ENCODE results near the gene MAFF.

Gene MAFF

GRCh38 chr22:38228873-38229740, 27.3 kb downstream of the MAFF start:
- H3K9me3 ChIP-seq (ENCODE audit: control insufficient read depth, low read length): no peaks in the 10 kb centered on the region
- no peak overlapping the region for H3K4me3 ChIP-seq (ENCODE audit: insufficient read depth in 1 of 2, low read depth in 1 of 2, low read length in 2 of 2)
- peak overlapping the region; percentile 44 for H4K91ac ChIP-seq (ENCODE audit: low read length)
- peaks cover 34% of the 10 kb centered on the region for H3K79me1 ChIP-seq (replicated peaks; ENCODE audit: low read length, poor library complexity, severe bottlenecking)
- H3K4ac ChIP-seq (ENCODE audit: low read depth in 1 of 2, low read length in 2 of 2): no peak overlapping the region
- H2BK120ac ChIP-seq (ENCODE audit: low read depth, low read length): no peak overlapping the region
- no peak overlapping the region for H2BK15ac ChIP-seq (ENCODE audit: low read depth, poor library complexity, severe bottlenecking)
- no peak overlapping the region for H2BK5ac ChIP-seq (ENCODE audit: low read depth, low read length, poor library complexity, severe bottlenecking)
- H4K8ac ChIP-seq (ENCODE audit: low read length): no peak overlapping the region
- H2AK5ac ChIP-seq (ENCODE audit: low read length, severe bottlenecking): no peak overlapping the region
- no peak overlapping the region for H3K4me2 ChIP-seq (ENCODE audit: low read length, poor library complexity, severe bottlenecking)
- peak overlapping the region; percentile 83 for H3K9ac ChIP-seq (ENCODE audit: low read length)
- peak overlapping the region; percentile 49 to 82 for H2BK12ac ChIP-seq (ENCODE audit: low read length in 2 of 2)
- H3K14ac ChIP-seq (ENCODE audit: low read length in 2 of 2): no peak overlapping the region
- H3K4me1 ChIP-seq (ENCODE audit: control insufficient read depth, insufficient read depth, low read depth, low read length): peaks cover 13% of the 10 kb centered on the region
- H3K27ac ChIP-seq (ENCODE audit: low read length, poor library complexity, severe bottlenecking): no peak overlapping the region
- no peak overlapping the region for H3K23ac ChIP-seq (ENCODE audit: low read length in 2 of 2)
- H3K18ac ChIP-seq (ENCODE audit: low read depth in 1 of 2, low read length in 2 of 2): peak overlapping the region; percentile 61 to 78
- H3K36me3 ChIP-seq (ENCODE audit: control insufficient read depth in 1 of 2, insufficient read depth in 2 of 2, low read depth in 1 of 2, low read length in 2 of 2): peaks cover 77 to 88% of the 10 kb centered on the region in 2 experiments
- H3K27me3 ChIP-seq (ENCODE audit: control insufficient read depth in 1 of 2, insufficient read depth in 1 of 2, low read length in 2 of 2): no peaks in the 10 kb centered on the region
- no peak overlapping the region for H2AFZ ChIP-seq (ENCODE audit: low read depth, low read length)
- DNase-seq: no peak
- WGBS: 84% methylated on average over 12 of the region's 14 CpGs

- peaks cover 79 to 89% of the 10 kb centered on the region in 2 experiments for H3K36me3 ChIP-seq (ENCODE audit: control insufficient read depth in 1 of 2, insufficient read depth in 2 of 2, low read depth in 1 of 2, low read length in 2 of 2)
- H3K27me3 ChIP-seq (ENCODE audit: control insufficient read depth in 1 of 2, insufficient read depth in 1 of 2, low read length in 2 of 2): no peaks in the 10 kb centered on the region
- no peak overlapping the region for H2AK5ac ChIP-seq (ENCODE audit: low read length, severe bottlenecking)
- WGBS: 83% methylated on average over 14 of the region's 15 CpGs
- peaks cover 11% of the 10 kb centered on the region for H3K4me1 ChIP-seq (ENCODE audit: control insufficient read depth, insufficient read depth, low read depth, low read length)
- H2BK120ac ChIP-seq (ENCODE audit: low read depth, low read length): no peak overlapping the region
- H4K8ac ChIP-seq (ENCODE audit: low read length): peak overlapping the region; percentile 35
- H3K4me3 ChIP-seq (ENCODE audit: insufficient read depth in 1 of 2, low read depth in 1 of 2, low read length in 2 of 2): no peak overlapping the region
- H3K23ac ChIP-seq (ENCODE audit: low read length in 2 of 2): peak overlapping the region in 1 of 2 experiments; percentile 53
- H2BK15ac ChIP-seq (ENCODE audit: low read depth, poor library complexity, severe bottlenecking): no peak overlapping the region
- peak overlapping the region in 1 of 2 experiments; percentile 81 for H3K18ac ChIP-seq (ENCODE audit: low read depth in 1 of 2, low read length in 2 of 2)
- peaks cover 43% of the 10 kb centered on the region for H3K79me1 ChIP-seq (replicated peaks; ENCODE audit: low read length, poor library complexity, severe bottlenecking)
- no peak overlapping the region for H3K4me2 ChIP-seq (ENCODE audit: low read length, poor library complexity, severe bottlenecking)
- no peak overlapping the region for H4K91ac ChIP-seq (ENCODE audit: low read length)
- H3K4ac ChIP-seq (ENCODE audit: low read depth in 1 of 2, low read length in 2 of 2): no peak overlapping the region
- H2BK5ac ChIP-seq (ENCODE audit: low read depth, low read length, poor library complexity, severe bottlenecking): no peak overlapping the region
- DNase-seq: peak; percentile 58
- H2AFZ ChIP-seq (ENCODE audit: low read depth, low read length): no peak overlapping the region
- H3K14ac ChIP-seq (ENCODE audit: low read length in 2 of 2): peak overlapping the region in 1 of 2 experiments; percentile 83
- H3K9ac ChIP-seq (ENCODE audit: low read length): no peak overlapping the region
- no peak overlapping the region for H3K27ac ChIP-seq (ENCODE audit: low read length, poor library complexity, severe bottlenecking)
- no peaks in the 10 kb centered on the region for H3K9me3 ChIP-seq (ENCODE audit: control insufficient read depth, low read length)
- H2BK12ac ChIP-seq (ENCODE audit: low read length in 2 of 2): no peak overlapping the region
Measured at GRCh38 chr22:38230108-38230825, 28.5 kb downstream of the MAFF start.

- H2BK15ac ChIP-seq (ENCODE audit: low read depth, poor library complexity, severe bottlenecking): no peak overlapping the region
- H3K4me1 ChIP-seq (ENCODE audit: control insufficient read depth, insufficient read depth, low read depth, low read length): peaks cover 11% of the 10 kb centered on the region
- no peak overlapping the region for H2BK5ac ChIP-seq (ENCODE audit: low read depth, low read length, poor library complexity, severe bottlenecking)
- peaks cover 48% of the 10 kb centered on the region for H3K79me1 ChIP-seq (replicated peaks; ENCODE audit: low read length, poor library complexity, severe bottlenecking)
- no peak overlapping the region for H2AFZ ChIP-seq (ENCODE audit: low read depth, low read length)
- H2BK12ac ChIP-seq (ENCODE audit: low read length in 2 of 2): no peak overlapping the region
- peaks cover 79 to 89% of the 10 kb centered on the region in 2 experiments for H3K36me3 ChIP-seq (ENCODE audit: control insufficient read depth in 1 of 2, insufficient read depth in 2 of 2, low read depth in 1 of 2, low read length in 2 of 2)
- H3K27ac ChIP-seq (ENCODE audit: low read length, poor library complexity, severe bottlenecking): no peak overlapping the region
- H3K14ac ChIP-seq (ENCODE audit: low read length in 2 of 2): peak overlapping the region in 1 of 2 experiments; percentile 83
- DNase-seq: no peak
- WGBS: 82% methylated on average over 9 of the region's 9 CpGs
- H3K27me3 ChIP-seq (ENCODE audit: control insufficient read depth in 1 of 2, insufficient read depth in 1 of 2, low read length in 2 of 2): no peaks in the 10 kb centered on the region
- no peak overlapping the region for H3K4ac ChIP-seq (ENCODE audit: low read depth in 1 of 2, low read length in 2 of 2)
- H2BK120ac ChIP-seq (ENCODE audit: low read depth, low read length): no peak overlapping the region
- H3K18ac ChIP-seq (ENCODE audit: low read depth in 1 of 2, low read length in 2 of 2): peak overlapping the region in 1 of 2 experiments; percentile 81
- no peak overlapping the region for H3K9ac ChIP-seq (ENCODE audit: low read length)
- peak overlapping the region in 1 of 2 experiments; percentile 53 for H3K23ac ChIP-seq (ENCODE audit: low read length in 2 of 2)
- no peak overlapping the region for H4K91ac ChIP-seq (ENCODE audit: low read length)
- no peaks in the 10 kb centered on the region for H3K9me3 ChIP-seq (ENCODE audit: control insufficient read depth, low read length)
- H4K8ac ChIP-seq (ENCODE audit: low read length): no peak overlapping the region
- H3K4me3 ChIP-seq (ENCODE audit: insufficient read depth in 1 of 2, low read depth in 1 of 2, low read length in 2 of 2): no peak overlapping the region
- no peak overlapping the region for H3K4me2 ChIP-seq (ENCODE audit: low read length, poor library complexity, severe bottlenecking)
- no peak overlapping the region for H2AK5ac ChIP-seq (ENCODE audit: low read length, severe bottlenecking)
Measured at GRCh38 chr22:38230916-38231315, 29.1 kb downstream of the MAFF start.

- H3K27me3 ChIP-seq (ENCODE audit: control insufficient read depth in 1 of 2, insufficient read depth in 1 of 2, low read length in 2 of 2): no peaks in the 10 kb centered on the region
- H2BK15ac ChIP-seq (ENCODE audit: low read depth, poor library complexity, severe bottlenecking): no peak overlapping the region
- no peak overlapping the region for H3K4ac ChIP-seq (ENCODE audit: low read depth in 1 of 2, low read length in 2 of 2)
- peaks cover 80 to 90% of the 10 kb centered on the region in 2 experiments for H3K36me3 ChIP-seq (ENCODE audit: control insufficient read depth in 1 of 2, insufficient read depth in 2 of 2, low read depth in 1 of 2, low read length in 2 of 2)
- H3K27ac ChIP-seq (ENCODE audit: low read length, poor library complexity, severe bottlenecking): no peak overlapping the region
- no peak overlapping the region for H3K18ac ChIP-seq (ENCODE audit: low read depth in 1 of 2, low read length in 2 of 2)
- no peak overlapping the region for H4K8ac ChIP-seq (ENCODE audit: low read length)
- H3K9ac ChIP-seq (ENCODE audit: low read length): no peak overlapping the region
- H3K4me2 ChIP-seq (ENCODE audit: low read length, poor library complexity, severe bottlenecking): no peak overlapping the region
- peaks cover 9% of the 10 kb centered on the region for H3K4me1 ChIP-seq (ENCODE audit: control insufficient read depth, insufficient read depth, low read depth, low read length)
- no peak overlapping the region for H3K4me3 ChIP-seq (ENCODE audit: insufficient read depth in 1 of 2, low read depth in 1 of 2, low read length in 2 of 2)
- H2BK12ac ChIP-seq (ENCODE audit: low read length in 2 of 2): no peak overlapping the region
- no peak for DNase-seq
- peaks cover 53% of the 10 kb centered on the region for H3K79me1 ChIP-seq (replicated peaks; ENCODE audit: low read length, poor library complexity, severe bottlenecking)
- no peak overlapping the region for H2AFZ ChIP-seq (ENCODE audit: low read depth, low read length)
- no peak overlapping the region for H4K91ac ChIP-seq (ENCODE audit: low read length)
- H2BK120ac ChIP-seq (ENCODE audit: low read depth, low read length): no peak overlapping the region
- no peaks in the 10 kb centered on the region for H3K9me3 ChIP-seq (ENCODE audit: control insufficient read depth, low read length)
- H3K14ac ChIP-seq (ENCODE audit: low read length in 2 of 2): no peak overlapping the region
- WGBS: 95% methylated on average over 7 of the region's 8 CpGs
- H2AK5ac ChIP-seq (ENCODE audit: low read length, severe bottlenecking): no peak overlapping the region
- H3K23ac ChIP-seq (ENCODE audit: low read length in 2 of 2): no peak overlapping the region
- H2BK5ac ChIP-seq (ENCODE audit: low read depth, low read length, poor library complexity, severe bottlenecking): no peak overlapping the region
Measured at GRCh38 chr22:38232196-38232595, 30.4 kb downstream of the MAFF start.

Data from mesenchymal stem cell (in vitro differentiated cells and primary cell).